HL-60 (cell line): ENCODE results near the gene AP3D1.

Source experiments
- CTCF ChIP-seq: IDR thresholded peaks from one replicate; pipeline ENCODE4 v1.5.1; 2011; ENCODE audit warnings: low read length, control low read depth, inconsistent platforms; ENCODE audit not compliant: insufficient read depth
- GABPA ChIP-seq: IDR thresholded peaks from 2 replicates; pipeline ENCODE4 v1.6.1; 2012; ENCODE audit warnings: low read depth
- POLR2AphosphoS5 ChIP-seq: IDR thresholded peaks from 2 replicates; pipeline ENCODE4 v1.6.1; 2012; ENCODE audit warnings: low read depth
- REST ChIP-seq: IDR thresholded peaks from 2 replicates; pipeline ENCODE4 v1.6.1; 2012; ENCODE audit warnings: low read depth; ENCODE audit not compliant: insufficient replicate concordance
- SPI1 ChIP-seq: IDR thresholded peaks from 2 replicates; pipeline ENCODE4 v1.6.1; 2012; ENCODE audit warnings: low read depth, mild to moderate bottlenecking, borderline replicate concordance

- TF ChIP-seq CTCF (no peak), POLR2AphosphoS5 (no peak), GABPA (no peak), SPI1 (no peak), REST (no peak)
Observed at GRCh38 chr19:2197270-2197669, 45.9 kb upstream of the AP3D1 start.
